ES-I3 (cell line): ENCODE measurements around the gene SSC5D.

Source experiments
- H3K36me3 ChIP-seq: 2 replicates; pipeline ENCODE4 v1.6.1; 2013; ENCODE audit warnings: mild to moderate bottlenecking, low read length, control low read depth, moderate library complexity; ENCODE audit not compliant: insufficient read depth
- H3K4me1 ChIP-seq: 2 replicates; pipeline ENCODE4 v1.6.1; 2013; ENCODE audit warnings: mild to moderate bottlenecking, control low read depth, low read length; ENCODE audit not compliant: insufficient read depth
- H3K9ac ChIP-seq: 2 replicates; pipeline ENCODE4 v1.6.1; 2013; ENCODE audit warnings: low read depth, mild to moderate bottlenecking, low read length, moderate library complexity
- H3K9me3 ChIP-seq: 2 replicates; pipeline ENCODE4 v1.6.1; 2013; ENCODE audit warnings: mild to moderate bottlenecking, low read length, moderate library complexity; ENCODE audit not compliant: control insufficient read depth, insufficient read depth

Gene SSC5D

DNA sequence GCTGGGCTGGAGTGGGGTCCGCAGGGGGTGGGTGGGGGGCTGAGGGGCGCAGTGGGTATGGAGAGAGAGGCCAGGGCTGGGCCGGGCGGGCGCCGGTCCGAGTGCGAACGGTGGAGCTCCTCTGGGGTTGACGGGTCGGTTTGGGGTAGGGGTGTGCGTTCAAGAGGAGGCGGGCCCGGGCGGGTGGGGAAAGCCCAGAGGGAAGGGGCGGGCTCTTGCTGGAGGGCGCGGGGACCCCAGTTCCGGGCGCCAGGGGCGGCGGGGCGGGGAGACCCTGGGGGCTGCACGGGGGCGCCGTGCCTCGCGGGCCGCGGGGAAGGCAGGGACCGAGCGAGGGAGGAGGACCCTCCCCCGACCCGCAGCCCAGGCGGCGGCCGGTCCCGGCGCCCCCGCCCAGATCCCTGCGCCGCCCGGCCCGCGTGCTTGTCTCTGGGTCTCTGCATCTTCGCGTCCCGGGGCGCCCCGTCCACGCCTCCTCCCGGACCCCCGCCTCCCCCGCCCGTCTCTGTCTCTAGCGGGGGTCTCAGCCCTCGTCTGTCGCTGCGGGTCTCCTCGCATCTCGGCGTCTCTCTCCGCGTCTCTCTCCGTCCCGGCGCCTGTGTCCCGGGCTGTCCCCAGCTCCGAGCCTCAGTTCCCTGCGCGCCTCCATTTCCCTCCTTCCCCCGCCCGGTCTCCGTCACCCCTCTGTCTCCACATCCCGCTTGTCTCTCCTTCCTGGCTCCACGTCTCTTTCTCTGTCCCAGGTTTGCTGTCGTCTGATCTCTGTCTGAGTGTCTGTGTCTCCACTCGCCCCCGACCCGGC lies 36.9 kb upstream of the SSC5D start:
- Histone ChIP-seq H3K9me3 (no peaks in the 10 kb centered on the region), H3K9ac (peak overlapping the region; percentile 38; the same call in 1 of the 2 replicates), H3K36me3 (no peaks in the 10 kb centered on the region), H3K4me1 (no peaks in the 10 kb centered on the region)

DNA sequence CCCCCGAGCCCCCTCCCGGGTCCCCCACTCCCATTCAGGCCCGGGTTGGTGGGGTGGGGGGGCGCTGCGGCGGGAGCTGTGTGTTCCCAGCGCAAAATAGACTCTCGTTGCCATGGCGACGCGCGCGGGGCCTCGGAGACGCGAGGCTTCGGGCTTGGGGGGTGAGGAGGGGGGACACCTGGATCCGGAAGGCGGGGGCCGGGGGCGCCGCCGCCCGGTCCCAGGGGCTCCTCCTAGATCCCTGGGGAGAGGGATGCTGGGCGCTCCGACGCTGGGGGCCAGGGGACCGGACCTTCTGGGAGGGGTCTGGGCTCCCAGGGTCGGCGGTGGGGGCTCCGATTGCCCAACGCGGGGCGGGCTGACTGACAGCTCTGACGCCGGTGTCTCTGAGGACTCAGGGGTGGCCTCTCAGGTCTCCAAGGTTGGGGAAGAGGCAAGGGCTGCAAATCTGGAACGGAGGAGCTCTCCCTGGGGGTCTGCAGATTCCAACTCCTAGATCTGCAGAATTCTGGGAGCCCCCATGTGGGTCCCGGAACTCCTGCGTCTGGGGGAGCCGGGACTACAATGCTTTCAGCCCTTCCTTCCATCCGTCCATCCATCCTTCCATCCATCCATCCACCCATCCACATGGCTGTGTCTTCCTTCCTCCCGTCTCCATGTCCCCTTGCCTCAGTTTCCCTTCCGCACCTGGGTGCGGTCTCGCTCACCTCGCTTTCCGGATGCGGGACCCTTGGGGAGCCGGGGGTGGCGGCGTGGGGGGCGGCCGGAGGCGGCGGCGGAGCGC lies 36.1 kb upstream of the SSC5D start:
- Histone ChIP-seq H3K9me3 (no peaks in the 10 kb centered on the region), H3K9ac (peak overlapping the region; percentile 16; the same call in 1 of the 2 replicates), H3K36me3 (no peaks in the 10 kb centered on the region), H3K4me1 (no peaks in the 10 kb centered on the region)

DNA sequence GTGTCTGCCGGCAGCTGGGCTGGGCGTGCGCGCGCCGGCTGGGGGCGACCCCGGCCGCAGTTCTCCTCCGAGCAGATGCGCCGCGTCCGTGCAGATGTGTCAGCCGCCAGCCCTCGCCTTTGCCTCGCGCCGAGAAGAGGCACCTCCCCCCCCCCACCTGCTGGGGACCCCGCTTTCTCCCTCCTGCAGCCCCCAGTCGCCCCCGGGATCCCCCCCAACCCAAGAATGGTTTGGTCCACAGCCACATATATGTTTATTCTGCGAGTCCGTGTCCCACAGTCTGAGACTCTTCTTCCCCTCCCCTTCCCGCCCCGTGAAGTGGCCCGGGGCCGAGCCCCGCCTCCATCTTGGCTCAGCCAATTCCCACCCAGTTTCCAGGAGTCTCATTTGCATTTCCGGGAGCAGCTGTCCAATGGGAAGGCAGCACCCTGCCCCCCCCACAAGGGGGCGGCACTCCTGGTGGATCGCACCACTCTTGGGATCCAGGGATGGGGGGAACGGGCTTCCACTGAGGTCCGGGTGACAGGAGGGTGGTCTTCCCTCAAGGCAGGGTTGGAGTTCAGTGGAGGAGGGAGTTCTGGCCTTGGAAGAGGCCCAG lies 35.4 kb upstream of the SSC5D start:
- H3K9ac ChIP-seq, result peak overlapping the region; percentile 16; the same call in 1 of the 2 replicates

DNA sequence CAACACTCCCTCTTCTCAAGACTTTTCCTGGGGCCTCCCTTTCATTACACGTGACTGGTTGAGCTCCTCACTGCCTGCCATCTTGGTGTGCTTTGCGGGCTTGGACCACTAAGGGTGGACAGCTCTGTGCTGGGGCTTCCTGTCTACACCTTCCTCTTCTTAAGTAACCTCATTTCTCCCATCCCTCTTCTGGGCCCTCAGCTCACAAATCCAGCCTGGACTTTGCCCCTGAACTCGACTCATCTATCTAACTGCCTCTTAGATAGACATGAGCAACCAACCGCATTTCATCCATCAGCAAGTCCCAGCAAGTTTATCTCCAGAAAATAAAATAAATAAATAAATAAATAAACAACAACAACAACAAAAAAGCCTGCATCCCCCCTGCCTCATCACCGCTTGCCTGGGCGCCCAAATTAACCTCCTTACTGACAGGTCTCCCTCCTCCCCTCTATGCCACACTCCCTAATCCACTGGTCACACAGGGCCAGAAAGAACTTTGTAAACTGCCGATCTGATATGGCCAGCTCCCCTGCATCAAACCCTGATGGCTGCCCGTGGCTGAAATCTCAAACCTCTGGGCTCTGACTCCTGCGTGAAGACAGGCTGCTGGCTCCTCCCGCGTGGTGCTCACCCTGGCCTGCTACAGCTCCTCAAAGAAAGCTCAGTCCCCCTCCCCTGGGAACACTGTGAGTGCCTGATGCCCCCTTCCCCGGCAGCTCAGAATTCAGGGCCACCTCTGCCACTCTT lies 34.5 kb upstream of the SSC5D start:
- H3K4me1 ChIP-seq, result peaks cover 4% of the 10 kb centered on the region; the same call in 1 of the 2 replicates
- H3K36me3 ChIP-seq, result no peaks in the 10 kb centered on the region
- no peak overlapping the region for H3K9ac ChIP-seq
- no peaks in the 10 kb centered on the region for H3K9me3 ChIP-seq

More for the DNA sequence above, 35.4 kb upstream of the SSC5D start:
- Histone ChIP-seq H3K9me3 (no peaks in the 10 kb centered on the region), H3K4me1 (no peaks in the 10 kb centered on the region), H3K36me3 (no peaks in the 10 kb centered on the region)

DNA sequence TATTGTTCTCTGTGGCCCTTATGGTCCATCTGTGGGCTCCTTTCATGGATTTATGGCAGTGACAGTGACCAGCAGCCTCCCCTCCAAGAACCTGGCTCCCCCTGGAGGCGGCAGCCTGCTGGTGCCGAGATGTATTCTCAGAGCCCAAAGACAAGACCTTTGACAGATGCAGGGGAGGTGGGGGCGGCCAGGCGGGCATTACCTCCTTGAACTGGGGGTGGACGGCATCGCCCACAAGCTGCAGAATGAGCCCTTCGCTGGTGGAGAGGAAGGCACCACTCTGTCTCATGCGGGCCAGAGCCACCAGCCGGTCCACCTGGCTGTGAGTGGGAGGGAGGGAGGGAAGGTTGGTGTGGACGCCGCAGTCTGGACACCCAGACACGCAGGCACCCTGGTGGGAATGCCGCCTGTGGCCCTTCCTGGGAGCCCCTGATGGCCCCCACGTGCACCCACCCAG lies 33.4 kb upstream of the SSC5D start:
- no peaks in the 10 kb centered on the region for H3K36me3 ChIP-seq
- no peak overlapping the region for H3K9ac ChIP-seq
- no peaks in the 10 kb centered on the region for H3K9me3 ChIP-seq
- H3K4me1 ChIP-seq, result peaks cover 5% of the 10 kb centered on the region

DNA sequence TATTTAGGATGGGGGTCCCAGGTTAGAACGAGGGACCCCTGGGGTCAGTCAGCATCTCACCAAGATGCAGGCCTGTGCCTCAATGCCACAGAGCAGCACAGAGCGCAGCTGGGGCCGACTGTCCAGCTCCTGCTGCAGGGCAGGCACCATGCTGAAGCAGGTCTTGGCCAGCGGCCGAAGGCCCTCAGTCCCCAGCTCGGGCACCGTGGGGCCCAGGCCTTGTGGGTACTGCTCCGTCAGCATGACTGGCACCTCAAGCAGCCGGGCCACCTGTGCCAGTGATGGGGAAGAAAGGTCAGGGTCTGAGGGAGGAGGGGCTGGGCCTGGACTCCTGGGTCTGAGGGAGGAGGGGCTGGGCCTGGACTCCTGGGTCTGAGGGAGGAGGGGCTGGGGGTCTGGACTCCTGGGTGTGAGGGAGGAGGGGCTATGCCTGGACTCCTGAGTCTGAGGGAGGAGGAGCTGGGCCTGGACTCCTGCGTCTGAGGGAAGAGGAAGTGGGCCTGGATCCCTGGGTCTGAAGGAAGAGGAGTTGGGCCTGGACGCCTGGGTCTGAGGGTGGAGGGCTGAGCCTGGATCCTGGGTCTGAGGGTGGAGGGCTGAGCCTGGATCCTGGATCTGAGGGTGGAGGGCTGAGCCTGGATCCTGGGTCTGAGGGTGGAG lies 32.5 kb upstream of the SSC5D start:
- H3K9ac ChIP-seq, result no peak overlapping the region
- H3K4me1 ChIP-seq, result peaks cover 12% of the 10 kb centered on the region
- H3K9me3 ChIP-seq, result no peaks in the 10 kb centered on the region
- no peaks in the 10 kb centered on the region for H3K36me3 ChIP-seq

DNA sequence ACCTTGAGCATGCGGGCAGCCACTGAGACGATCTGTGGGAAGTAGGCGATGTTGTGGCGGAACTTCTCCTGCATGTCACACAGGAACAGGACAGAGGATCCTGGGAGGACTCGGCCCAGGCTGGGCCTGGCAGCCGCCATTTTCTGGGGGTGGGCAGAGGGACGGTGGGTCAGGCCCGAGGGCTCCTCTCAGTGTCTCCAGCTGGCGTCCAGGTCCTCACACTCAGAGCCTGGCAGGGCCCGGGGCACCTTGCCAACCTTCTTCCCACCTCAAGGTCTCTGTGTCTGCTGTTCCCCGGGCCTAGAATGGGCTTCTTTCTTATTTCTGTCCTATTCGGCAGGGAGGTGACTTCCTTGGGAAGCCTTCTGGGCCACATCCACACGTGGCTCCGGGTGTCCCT lies 31.9 kb upstream of the SSC5D start:
- Histone ChIP-seq H3K4me1 (peaks cover 12% of the 10 kb centered on the region), H3K36me3 (no peaks in the 10 kb centered on the region), H3K9ac (no peak overlapping the region), H3K9me3 (no peaks in the 10 kb centered on the region)

DNA sequence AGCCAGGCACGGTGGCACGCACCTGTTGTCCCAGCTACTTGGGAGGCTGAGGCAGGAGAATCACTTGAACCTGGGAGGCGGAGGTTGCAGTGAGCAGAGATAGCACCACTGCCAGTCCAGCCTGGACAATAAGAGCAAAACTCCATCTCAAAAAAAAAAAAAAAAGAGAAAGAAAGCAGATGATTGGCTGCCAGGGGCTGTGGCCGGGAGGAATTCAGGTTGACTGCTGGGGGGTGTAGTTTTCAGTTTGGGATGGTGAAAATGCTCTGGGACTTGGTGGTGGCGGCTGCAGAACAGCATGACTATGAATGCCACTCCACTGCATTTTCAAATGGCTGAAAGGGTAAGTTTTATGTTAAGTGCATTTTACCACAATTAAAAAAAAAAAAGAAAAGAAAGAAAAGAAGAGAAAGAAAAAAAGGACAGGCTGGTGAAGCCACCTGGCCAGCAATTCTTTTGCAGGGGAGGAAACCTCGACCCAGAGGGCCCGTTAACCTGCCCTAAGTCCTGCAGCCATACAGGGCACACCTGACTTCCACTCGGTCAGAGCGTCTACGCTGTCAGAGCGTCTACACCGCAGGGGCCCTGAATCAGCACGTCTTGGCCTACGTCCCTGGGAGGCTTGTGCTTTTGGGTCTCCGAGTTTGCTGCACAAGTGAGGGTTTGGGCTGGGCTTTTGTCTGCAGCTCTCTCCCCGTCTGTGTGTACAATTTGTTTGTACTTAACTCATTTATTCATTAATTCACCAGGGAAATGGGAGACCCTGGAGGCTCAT lies 30.4 kb upstream of the SSC5D start:
- Histone ChIP-seq H3K4me1 (peaks cover 12% of the 10 kb centered on the region), H3K9me3 (no peaks in the 10 kb centered on the region), H3K36me3 (no peaks in the 10 kb centered on the region), H3K9ac (no peak overlapping the region)

DNA sequence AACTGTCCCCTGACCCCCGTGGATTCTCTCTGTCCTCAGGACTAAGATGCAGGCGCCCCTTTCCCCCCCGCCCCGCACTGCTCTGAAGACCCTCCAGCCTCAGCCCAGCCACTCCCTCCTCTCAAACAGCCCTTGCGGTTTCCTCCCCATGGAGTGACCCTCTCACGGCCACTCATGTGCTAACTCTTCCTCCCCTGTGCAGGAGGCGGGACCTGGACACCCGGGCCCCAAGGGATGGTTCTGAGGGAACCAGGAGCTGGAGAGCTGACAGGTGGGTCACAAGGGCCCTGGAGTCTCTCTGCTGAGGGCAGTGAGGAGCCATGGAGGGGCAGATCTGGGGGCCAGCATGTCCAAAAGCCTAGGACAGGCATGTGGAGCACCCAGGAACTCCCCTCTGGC lies 28.7 kb upstream of the SSC5D start:
- Histone ChIP-seq H3K4me1 (peaks cover 12% of the 10 kb centered on the region), H3K9me3 (no peaks in the 10 kb centered on the region), H3K9ac (no peak overlapping the region), H3K36me3 (no peaks in the 10 kb centered on the region)

DNA sequence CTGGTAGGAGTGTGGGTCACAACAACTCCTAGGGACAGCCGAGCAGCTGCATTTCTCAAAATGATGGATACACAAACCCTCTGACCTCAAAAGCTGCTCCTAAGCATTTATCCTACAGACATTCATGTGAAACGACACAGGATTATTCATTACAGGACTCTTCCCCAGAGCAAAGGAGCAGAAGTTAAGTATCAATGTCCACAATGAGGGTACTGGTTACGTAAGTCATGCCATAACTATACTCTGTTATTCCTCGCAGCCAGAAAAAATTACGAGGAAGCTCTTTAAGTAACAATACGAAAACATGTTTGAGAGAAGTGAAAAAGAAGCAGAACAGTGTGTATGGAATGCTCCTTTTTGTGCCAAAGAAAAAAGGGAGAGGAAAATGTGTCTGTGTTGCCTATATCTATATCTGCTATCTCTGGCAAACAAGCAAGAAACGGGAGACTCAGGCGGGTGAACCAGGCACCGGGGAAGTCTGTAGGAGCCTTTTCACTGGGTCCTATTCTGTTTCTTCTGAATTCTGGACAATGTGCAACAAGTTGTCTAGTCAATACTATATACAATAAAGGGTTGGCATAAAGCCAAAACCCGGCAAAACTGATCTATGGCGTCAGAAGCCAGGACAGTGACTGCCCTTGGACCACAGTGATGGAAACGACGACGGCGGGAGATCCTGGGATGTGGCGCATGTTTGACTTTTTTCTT lies 28.1 kb upstream of the SSC5D start:
- peaks cover 13% of the 10 kb centered on the region for H3K4me1 ChIP-seq
- H3K9me3 ChIP-seq, result no peaks in the 10 kb centered on the region
- peak overlapping the region; percentile 62; the same call in 1 of the 2 replicates for H3K9ac ChIP-seq
- H3K36me3 ChIP-seq, result no peaks in the 10 kb centered on the region

DNA sequence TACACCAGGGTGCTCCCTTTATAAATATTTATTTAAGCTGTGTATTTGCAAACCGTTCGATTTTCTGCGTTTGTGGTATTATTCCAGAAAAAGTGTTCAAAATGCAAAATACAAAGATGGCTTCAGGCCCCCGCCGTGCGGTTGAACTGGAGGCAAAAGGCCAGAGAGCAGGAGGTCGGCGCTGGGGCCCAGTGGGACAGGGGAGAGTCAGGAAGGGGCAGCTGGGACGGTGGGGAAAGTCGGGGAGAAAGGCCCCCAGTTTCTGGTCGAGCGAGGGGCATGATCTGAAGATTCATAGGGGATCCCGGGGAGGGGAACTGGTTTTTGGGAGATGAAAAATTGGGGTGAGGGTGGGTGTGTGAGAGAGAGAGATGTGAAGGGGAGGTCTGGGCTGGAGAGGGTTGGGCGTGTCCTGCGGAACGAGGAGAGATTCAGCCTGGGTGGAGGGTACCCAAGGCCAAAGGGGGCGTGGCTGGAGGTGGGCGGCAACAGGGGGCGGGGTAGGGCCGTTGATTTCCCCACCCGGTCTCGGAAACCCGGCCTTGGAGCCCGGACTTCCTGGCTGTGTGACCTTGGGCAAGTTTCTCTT lies 27.5 kb upstream of the SSC5D start:
- Histone ChIP-seq H3K4me1 (peaks cover 20% of the 10 kb centered on the region), H3K9ac (peak overlapping the region; percentile 70; the same call in 1 of the 2 replicates)

DNA sequence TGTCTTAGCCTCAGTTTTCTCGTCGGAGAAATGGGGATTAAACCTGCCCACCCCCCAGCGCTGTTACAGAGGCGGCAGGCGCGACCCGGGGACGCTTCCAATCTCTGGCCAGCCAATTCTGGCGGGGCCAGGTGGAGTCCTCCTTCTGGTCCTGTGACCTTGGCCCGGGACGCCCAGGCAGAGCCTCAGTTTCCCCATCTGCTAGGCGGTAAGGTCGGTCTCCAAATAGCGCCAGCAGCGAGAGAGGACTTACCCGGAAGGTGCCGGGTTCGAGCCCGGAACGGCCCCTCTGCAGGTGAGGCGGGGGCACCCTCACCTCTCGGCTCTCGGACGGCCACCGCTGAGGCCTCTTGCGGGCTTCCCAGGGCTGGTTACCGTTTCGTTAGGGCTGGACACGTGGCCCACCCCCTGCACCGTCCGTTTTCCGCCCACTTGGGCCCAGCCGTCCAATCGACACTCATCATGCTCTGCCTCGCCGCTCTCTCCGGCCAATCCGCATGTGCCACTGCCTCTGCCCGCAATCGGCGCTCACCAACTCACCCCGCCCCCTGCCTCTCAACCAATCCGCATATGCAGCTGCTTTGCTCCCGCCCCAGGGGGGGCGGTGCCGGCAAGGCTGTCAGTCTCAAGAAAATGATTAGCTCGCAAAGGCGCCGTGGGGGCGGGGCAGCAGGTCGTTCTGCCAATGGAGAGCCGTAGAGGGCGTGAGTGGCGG lies 26.8 kb upstream of the SSC5D start, which contains the start of gene ISOC2:
Gene ISOC2 (minus strand): TSS at position 384 of the 715 bp plus-strand sequence. CDS start 5,156 bp downstream, outside the sequence.
- H3K4me1 ChIP-seq, result peaks cover 20% of the 10 kb centered on the region
- peak within 1 kb of the TSS; percentile 70; the same call in 1 of the 2 replicates for H3K9ac ChIP-seq
- H3K9me3 ChIP-seq, result no peaks in the 10 kb centered on the region
- H3K36me3 ChIP-seq, result no peaks in the 10 kb centered on the region

More for the DNA sequence above, 27.5 kb upstream of the SSC5D start:
- no peaks in the 10 kb centered on the region for H3K9me3 ChIP-seq
- H3K36me3 ChIP-seq, result no peaks in the 10 kb centered on the region
